HUES48 (cell line): ENCODE measurements around the gene PATJ.
A peak's percentile ranks its signal among the peaks of the same experiment; 100 is the strongest.

Experiments used
- H3K27ac ChIP-seq: one replicate; pipeline ENCODE4 v1.7.0; 2013; ENCODE audit warnings: low read depth, low read length, inconsistent platforms
- H3K27me3 ChIP-seq: 2 replicates; pipeline ENCODE4 v1.6.1; 2013; ENCODE audit warnings: mild to moderate bottlenecking, low read length; ENCODE audit not compliant: control insufficient read depth, insufficient read depth
- H3K36me3 ChIP-seq: 2 replicates; pipeline ENCODE4 v1.6.1; 2013; ENCODE audit warnings: low read length; ENCODE audit not compliant: control insufficient read depth, insufficient read depth
- H3K4me1 ChIP-seq: 2 replicates; pipeline ENCODE4 v1.6.1; 2013; ENCODE audit warnings: mild to moderate bottlenecking, low read length; ENCODE audit not compliant: control insufficient read depth, insufficient read depth
- H3K4me3 ChIP-seq: 2 replicates; pipeline ENCODE4 v1.5.1; 2013; ENCODE audit warnings: mild to moderate bottlenecking, low read depth, low read length
- H3K9ac ChIP-seq: 2 replicates; pipeline ENCODE4 v1.6.1; 2013; ENCODE audit warnings: mild to moderate bottlenecking, low read depth, low read length, moderate library complexity
- H3K9me3 ChIP-seq: 2 replicates; pipeline ENCODE4 v1.6.1; 2013; ENCODE audit warnings: low read length; ENCODE audit not compliant: control insufficient read depth, insufficient read depth

PATJ gene

DNA sequence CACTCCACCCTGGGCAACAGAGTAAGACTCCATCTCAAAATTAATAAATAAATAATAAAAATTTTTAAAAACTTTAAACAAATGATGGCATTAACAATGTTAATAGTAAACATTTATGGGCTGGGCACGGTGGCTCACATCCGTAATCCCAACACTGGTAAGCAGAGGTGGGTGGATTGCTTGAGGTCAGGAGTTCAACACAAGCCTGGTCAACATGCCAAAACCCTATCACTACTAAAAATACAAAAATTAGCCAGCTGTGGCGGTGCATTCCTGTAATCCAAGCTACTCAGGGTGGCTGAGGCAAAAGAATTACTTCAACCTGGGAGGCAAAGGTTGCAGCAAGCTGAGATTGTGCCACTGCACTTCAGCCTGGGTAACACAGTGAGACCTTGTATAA lies 443.4 kb downstream of the PATJ start:
- H3K9ac ChIP-seq = no peak overlapping the region
- H3K4me3 ChIP-seq = no peak overlapping the region
- H3K36me3 ChIP-seq = no peaks in the 10 kb centered on the region
- no peaks in the 10 kb centered on the region for H3K27me3 ChIP-seq
- H3K4me1 ChIP-seq = peaks cover 33% of the 10 kb centered on the region
- H3K9me3 ChIP-seq = no peaks in the 10 kb centered on the region
- no peak overlapping the region for H3K27ac ChIP-seq

DNA sequence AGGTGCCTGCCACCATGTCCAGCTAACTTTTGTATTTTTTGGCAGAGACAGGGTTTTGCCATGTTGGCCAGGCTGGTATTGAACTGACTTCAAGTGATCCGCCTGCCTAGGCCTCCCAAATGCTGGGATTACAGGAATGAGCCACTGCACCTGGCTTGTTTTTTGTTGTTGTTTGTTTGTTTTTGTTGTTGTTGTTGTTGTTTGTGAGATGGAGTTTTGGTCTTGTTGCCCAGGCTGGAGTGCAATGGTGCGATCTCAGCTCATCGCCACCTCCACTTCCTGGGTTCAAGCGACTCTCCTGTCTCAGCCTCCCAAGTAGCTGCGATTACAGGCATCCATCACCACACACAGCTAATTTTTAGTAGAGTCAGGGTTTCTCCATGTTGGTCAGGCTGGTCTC lies 445.3 kb downstream of the PATJ start:
- peaks cover 15% of the 10 kb centered on the region for H3K4me1 ChIP-seq
- H3K4me3 ChIP-seq = no peak overlapping the region
- H3K9me3 ChIP-seq = no peaks in the 10 kb centered on the region
- no peak overlapping the region for H3K9ac ChIP-seq
- H3K27me3 ChIP-seq = no peaks in the 10 kb centered on the region
- no peak overlapping the region for H3K27ac ChIP-seq
- H3K36me3 ChIP-seq = no peaks in the 10 kb centered on the region

DNA sequence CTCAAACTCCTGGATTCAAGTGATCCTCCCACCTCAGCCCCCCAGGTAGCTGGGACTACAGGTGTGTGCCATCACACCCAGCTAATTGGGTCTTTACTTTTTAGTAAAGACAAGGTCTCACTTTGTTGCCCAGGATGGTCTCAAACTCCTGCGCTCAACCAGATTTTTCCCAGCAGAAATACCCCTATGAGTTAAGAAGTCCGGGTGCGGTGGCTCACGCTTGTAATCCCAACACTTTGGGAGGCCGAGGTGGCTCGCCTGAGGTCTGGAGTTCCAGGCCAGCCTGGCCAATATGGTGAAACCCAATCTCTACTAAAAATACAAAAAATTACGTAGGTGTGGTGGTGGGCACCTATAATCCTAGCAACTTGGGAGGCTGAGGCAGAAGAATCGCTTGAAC lies 445.8 kb downstream of the PATJ start:
- Histone ChIP-seq H3K27ac (no peak overlapping the region), H3K9ac (no peak overlapping the region), H3K4me1 (peaks cover 9% of the 10 kb centered on the region), H3K4me3 (no peak overlapping the region), H3K9me3 (no peaks in the 10 kb centered on the region), H3K27me3 (no peaks in the 10 kb centered on the region), H3K36me3 (no peaks in the 10 kb centered on the region)

DNA sequence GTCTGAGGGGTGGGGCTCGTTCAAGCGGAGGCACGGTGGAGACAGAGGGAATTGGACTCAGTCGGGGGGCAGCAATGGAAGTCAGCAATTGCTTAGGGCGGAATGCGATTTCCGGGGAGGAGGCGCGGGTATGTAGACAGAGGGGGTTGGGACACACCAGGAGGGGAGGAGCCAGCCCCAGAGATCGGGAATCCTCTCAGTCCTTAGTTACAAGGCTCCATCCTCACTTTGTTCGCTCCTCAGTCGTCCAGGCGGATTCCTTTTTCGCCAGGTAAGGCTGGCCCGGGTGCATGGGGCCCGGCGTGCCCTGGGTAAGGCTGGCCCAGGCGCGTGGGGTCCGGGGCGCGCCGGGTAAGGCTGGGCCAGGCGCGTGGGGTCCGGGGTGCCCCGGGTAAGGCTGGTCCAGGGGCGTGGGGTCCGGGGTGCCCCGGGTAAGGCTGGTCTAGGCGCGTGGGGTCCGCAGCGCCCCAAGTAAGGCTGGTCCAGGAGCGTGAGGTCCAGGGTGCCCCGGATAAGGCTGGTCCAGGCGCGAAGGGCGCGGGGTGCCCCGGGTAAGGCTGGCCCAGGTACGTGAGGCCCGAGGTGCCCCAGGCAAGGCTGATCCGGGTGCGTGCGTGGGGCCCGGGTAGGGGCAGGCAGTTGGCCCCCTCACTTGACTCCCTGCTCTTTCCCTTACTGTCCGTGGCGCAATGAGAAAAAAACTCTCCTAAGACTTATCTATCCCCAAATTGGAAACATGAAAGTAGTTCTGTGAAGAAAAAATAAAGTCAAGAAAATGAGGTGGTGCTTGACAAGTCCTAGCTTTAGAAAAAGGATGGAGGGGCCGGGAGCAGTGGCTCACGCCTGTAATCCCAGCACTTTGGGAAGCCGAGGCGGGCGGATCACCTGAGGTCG lies 452.6 kb downstream of the PATJ start, which contains the start of gene L1TD1:
Gene L1TD1 (plus strand): TSS at position 199 of the 894 bp plus-strand sequence. CDS start 11,780 bp downstream, outside the sequence.
- Histone ChIP-seq H3K36me3 (peaks cover 32% of the 10 kb centered on the region), H3K27me3 (no peaks in the 10 kb centered on the region), H3K4me3 (peak within 1 kb of the TSS; percentile 83), H3K9me3 (no peaks in the 10 kb centered on the region), H3K9ac (peak within 1 kb of the TSS; percentile 98), H3K4me1 (peaks cover 20% of the 10 kb centered on the region), H3K27ac (peak within 1 kb of the TSS; percentile 92)

DNA sequence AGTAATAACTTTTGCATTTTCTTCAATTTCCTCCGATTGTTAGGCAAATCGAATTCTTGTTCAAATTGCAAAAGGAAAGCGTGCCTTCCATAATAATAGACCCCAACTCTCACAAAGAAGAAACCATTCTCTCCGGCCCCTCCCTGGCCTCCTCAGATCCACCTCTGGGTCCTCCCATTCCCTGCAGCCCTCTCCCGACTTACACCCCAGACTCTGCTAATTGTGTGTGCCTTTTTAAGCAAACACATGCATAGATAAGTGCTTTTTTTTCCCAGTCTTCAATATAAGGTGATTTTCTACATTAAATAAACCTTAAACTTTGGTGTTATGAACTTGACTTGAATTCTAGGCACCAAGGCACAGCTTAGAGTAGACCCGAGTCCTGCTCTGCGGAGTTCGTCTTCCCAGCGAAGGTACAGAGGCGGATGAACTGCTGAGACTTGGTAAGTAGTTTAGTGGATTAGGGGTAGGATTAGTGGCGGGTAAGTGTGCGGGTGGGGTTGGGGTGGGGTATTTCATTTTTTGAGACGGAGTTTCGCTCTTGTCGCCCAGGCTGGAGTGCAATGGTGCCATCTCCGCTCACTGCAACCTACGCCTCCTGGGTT lies 453.9 kb downstream of the PATJ start:
- peaks cover 45% of the 10 kb centered on the region for H3K36me3 ChIP-seq
- peak overlapping the region; percentile 83 for H3K4me3 ChIP-seq
- peak overlapping the region; percentile 98 for H3K9ac ChIP-seq

DNA sequence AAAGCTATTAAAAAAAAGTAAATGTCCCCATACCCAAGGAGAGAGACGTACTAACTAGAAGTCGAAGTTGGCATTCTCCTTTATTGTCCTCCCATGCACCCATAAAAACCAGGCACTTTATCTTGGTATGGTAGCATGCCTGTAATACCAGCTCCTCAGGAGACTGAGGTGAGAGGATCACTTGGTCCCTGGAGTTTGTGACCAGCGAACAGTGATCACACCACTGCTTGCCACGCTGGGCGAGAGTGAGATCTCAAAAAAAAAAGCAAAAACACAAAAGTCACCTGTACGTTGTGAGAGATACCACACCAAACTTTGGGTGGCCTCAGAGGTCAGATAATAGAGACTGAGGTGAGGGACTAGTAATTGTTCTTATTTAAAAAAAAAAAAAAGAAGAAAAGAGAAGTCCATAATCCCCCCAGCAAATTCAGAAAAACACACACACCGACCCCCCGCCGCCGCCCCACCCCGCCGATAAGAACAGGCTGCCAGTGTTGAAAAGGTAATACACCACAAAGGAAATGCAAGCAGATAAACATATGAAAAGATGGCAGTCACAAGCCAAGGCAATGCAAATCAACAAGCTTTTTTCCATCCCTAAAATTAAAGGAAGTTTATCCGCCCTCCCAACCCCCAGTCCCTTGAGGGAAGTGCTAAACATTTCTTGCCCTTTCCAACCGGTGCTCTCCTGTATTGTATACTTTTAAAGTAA lies 455.9 kb downstream of the PATJ start:
- Histone ChIP-seq H3K4me1 (peaks cover 33% of the 10 kb centered on the region), H3K27me3 (no peaks in the 10 kb centered on the region), H3K9ac (peak overlapping the region; percentile 79), H3K9me3 (no peaks in the 10 kb centered on the region), H3K4me3 (peak overlapping the region; percentile 83), H3K36me3 (peaks cover 64% of the 10 kb centered on the region), H3K27ac (peak overlapping the region; percentile 92)

More for the DNA sequence above, 453.9 kb downstream of the PATJ start:
- Histone ChIP-seq H3K4me1 (peaks cover 27% of the 10 kb centered on the region), H3K9me3 (no peaks in the 10 kb centered on the region), H3K27me3 (no peaks in the 10 kb centered on the region), H3K27ac (peak overlapping the region; percentile 92)

DNA sequence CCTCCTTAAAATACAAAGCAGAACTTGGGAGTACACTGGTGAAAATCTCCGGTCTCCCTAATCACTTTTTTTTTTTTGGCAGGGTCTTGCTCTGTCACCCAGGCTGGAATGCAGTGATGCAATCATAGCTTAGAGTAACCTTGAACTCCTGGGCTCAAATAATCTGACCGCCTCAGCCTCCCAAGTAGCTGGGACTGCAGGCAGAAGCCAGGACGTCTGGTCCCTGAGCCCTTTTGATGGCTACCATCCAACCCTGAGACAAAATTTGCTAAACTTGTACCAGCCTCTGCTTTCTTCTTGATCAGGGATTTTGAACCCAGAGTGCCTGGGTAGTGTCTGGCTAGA lies 456.5 kb downstream of the PATJ start:
- Histone ChIP-seq H3K27me3 (no peaks in the 10 kb centered on the region), H3K4me3 (peak overlapping the region; percentile 83), H3K27ac (peak overlapping the region; percentile 92), H3K9me3 (no peaks in the 10 kb centered on the region), H3K9ac (peak overlapping the region; percentile 76), H3K36me3 (peaks cover 70% of the 10 kb centered on the region), H3K4me1 (peaks cover 33% of the 10 kb centered on the region)

DNA sequence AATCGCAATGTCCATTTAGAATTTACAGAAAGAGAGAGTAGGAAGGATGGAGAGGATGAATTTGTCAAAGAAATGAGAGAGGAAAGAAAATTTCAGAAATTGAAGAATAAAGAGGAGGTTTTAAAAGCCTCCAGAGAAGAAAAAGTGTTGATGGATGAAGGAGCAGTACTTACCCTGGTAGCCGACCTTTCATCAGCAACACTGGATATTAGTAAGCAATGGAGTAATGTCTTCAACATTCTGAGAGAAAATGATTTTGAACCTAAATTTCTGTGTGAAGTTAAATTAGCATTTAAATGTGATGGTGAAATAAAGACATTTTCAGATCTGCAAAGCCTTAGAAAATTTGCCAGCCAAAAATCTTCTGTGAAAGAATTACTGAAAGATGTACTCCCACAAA lies 464.9 kb downstream of the PATJ start:
- Histone ChIP-seq H3K27me3 (no peaks in the 10 kb centered on the region), H3K4me1 (peaks cover 5% of the 10 kb centered on the region; the same call in 1 of the 2 replicates), H3K27ac (no peak overlapping the region), H3K4me3 (no peak overlapping the region), H3K9ac (no peak overlapping the region), H3K36me3 (peaks cover 92% of the 10 kb centered on the region), H3K9me3 (peaks cover 7% of the 10 kb centered on the region; the same call in 1 of the 2 replicates)

DNA sequence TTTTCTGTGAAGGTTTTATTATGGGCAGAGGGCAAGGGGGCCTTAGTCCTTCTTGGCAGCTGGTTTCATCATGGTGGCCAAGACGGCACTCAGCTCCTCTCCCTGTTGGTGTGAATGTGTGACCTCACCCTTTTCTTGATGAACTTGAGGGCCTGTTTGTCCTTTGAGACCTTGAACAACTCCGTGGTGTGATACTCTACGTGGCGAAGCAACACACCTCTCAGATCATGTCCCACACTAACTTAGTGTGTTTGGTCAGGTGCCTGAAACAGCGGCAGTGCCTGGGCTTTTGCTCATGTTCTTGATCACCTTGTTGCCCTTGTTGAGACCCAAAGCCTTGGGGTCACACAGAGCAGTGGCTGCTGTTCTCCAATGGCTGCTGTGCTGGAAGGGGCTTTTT lies 465.8 kb downstream of the PATJ start:
- Histone ChIP-seq H3K4me1 (peaks cover 5% of the 10 kb centered on the region; the same call in 1 of the 2 replicates), H3K27ac (no peak overlapping the region), H3K36me3 (peaks cover 83% of the 10 kb centered on the region)

DNA sequence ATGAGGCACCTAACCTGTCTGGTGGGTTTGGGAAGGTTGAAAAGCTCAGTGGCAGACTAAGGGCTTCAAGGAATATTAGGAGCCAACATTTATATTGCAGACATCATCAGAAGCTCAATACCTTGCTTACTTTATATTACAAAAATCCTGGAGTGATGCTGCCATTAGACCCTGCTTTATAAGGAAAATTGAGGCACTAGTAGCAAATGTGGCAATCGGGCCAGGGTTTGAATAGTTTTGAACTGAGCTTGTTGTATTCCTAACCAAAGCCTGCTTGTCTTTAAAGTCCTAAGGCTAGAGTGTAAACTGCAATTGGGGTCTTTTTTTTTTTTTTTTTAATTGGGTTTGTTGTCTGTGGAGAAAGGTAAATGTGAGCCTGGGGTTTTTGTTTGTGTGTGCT lies 466.7 kb downstream of the PATJ start:
- H3K4me1 ChIP-seq = peaks cover 5% of the 10 kb centered on the region; the same call in 1 of the 2 replicates
- no peaks in the 10 kb centered on the region for H3K27me3 ChIP-seq
- peaks cover 74% of the 10 kb centered on the region for H3K36me3 ChIP-seq
- no peak overlapping the region for H3K4me3 ChIP-seq
- H3K9me3 ChIP-seq = peaks cover 7% of the 10 kb centered on the region; the same call in 1 of the 2 replicates
- no peak overlapping the region for H3K27ac ChIP-seq
- H3K9ac ChIP-seq = no peak overlapping the region

More for the DNA sequence above, 465.8 kb downstream of the PATJ start:
- H3K27me3 ChIP-seq = no peaks in the 10 kb centered on the region
- no peak overlapping the region for H3K9ac ChIP-seq
- H3K4me3 ChIP-seq = no peak overlapping the region
- H3K9me3 ChIP-seq = peaks cover 7% of the 10 kb centered on the region; the same call in 1 of the 2 replicates
